ENCODE data around the gene FLRT2.

The FLRT2 gene

GRCh38 chr14:85535991-85536832 is 6.3 kb downstream of the FLRT2 start:
- no peak for TF ChIP-seq REST (IDR thresholded peaks at IDR 0.05; ENCODE audit: insufficient read depth in 1 of 2, low read depth in 2 of 2, low read length in 2 of 2)
- TF ChIP-seq SIN3A (IDR thresholded peaks at IDR 0.05; ENCODE audit: borderline replicate concordance, insufficient read depth, low read length): no peak
- TF ChIP-seq POLR2AphosphoS5 (IDR thresholded peaks at IDR 0.05; ENCODE audit: low read depth, low read length): no peak
- TF ChIP-seq FOXP2 (optimal IDR thresholded peaks at IDR 0.05; ENCODE audit: borderline replicate concordance, extremely low read depth, extremely low read length, insufficient read depth): no peak
- no peak for TF ChIP-seq TAF1 (IDR thresholded peaks at IDR 0.05; ENCODE audit: borderline replicate concordance, insufficient read depth, low read length)

GRCh38 chr14:85536833-85537190 is 6.9 kb downstream of the FLRT2 start:
- TF ChIP-seq TAF1 (IDR thresholded peaks at IDR 0.05; ENCODE audit: borderline replicate concordance, insufficient read depth, low read length): no peak
- TF ChIP-seq SIN3A (IDR thresholded peaks at IDR 0.05; ENCODE audit: borderline replicate concordance, insufficient read depth, low read length): no peak
- TF ChIP-seq POLR2AphosphoS5 (IDR thresholded peaks at IDR 0.05; ENCODE audit: low read depth, low read length): no peak
- TF ChIP-seq REST (IDR thresholded peaks at IDR 0.05; ENCODE audit: insufficient read depth in 1 of 2, low read depth in 2 of 2, low read length in 2 of 2): no peak
- no peak for TF ChIP-seq FOXP2 (optimal IDR thresholded peaks at IDR 0.05; ENCODE audit: borderline replicate concordance, extremely low read depth, extremely low read length, insufficient read depth)

GRCh38 chr14:85537526-85537925 is 7.6 kb downstream of the FLRT2 start:
- TF ChIP-seq TAF1 (IDR thresholded peaks at IDR 0.05; ENCODE audit: borderline replicate concordance, insufficient read depth, low read length): no peak
- TF ChIP-seq FOXP2 (optimal IDR thresholded peaks at IDR 0.05; ENCODE audit: borderline replicate concordance, extremely low read depth, extremely low read length, insufficient read depth): no peak
- TF ChIP-seq POLR2AphosphoS5 (IDR thresholded peaks at IDR 0.05; ENCODE audit: low read depth, low read length): no peak

- TF ChIP-seq REST (IDR thresholded peaks at IDR 0.05; ENCODE audit: insufficient read depth in 1 of 2, low read depth in 2 of 2, low read length in 2 of 2) (no peak), POLR2AphosphoS5 (IDR thresholded peaks at IDR 0.05; ENCODE audit: low read depth, low read length) (no peak), SIN3A (IDR thresholded peaks at IDR 0.05; ENCODE audit: borderline replicate concordance, insufficient read depth, low read length) (no peak), TAF1 (IDR thresholded peaks at IDR 0.05; ENCODE audit: borderline replicate concordance, insufficient read depth, low read length) (no peak), FOXP2 (optimal IDR thresholded peaks at IDR 0.05; ENCODE audit: borderline replicate concordance, extremely low read depth, extremely low read length, insufficient read depth) (no peak)
Observed at GRCh38 chr14:85538636-85539035, 8.7 kb downstream of the FLRT2 start.

GRCh38 chr14:85539510-85539909 is 9.6 kb downstream of the FLRT2 start:
- TF ChIP-seq SIN3A (IDR thresholded peaks at IDR 0.05; ENCODE audit: borderline replicate concordance, insufficient read depth, low read length) (no peak), TAF1 (IDR thresholded peaks at IDR 0.05; ENCODE audit: borderline replicate concordance, insufficient read depth, low read length) (no peak), REST (IDR thresholded peaks at IDR 0.05; ENCODE audit: insufficient read depth in 1 of 2, low read depth in 2 of 2, low read length in 2 of 2) (no peak), POLR2AphosphoS5 (IDR thresholded peaks at IDR 0.05; ENCODE audit: low read depth, low read length) (no peak), FOXP2 (optimal IDR thresholded peaks at IDR 0.05; ENCODE audit: borderline replicate concordance, extremely low read depth, extremely low read length, insufficient read depth) (no peak)
